H1 (cell line): ENCODE results near the gene POLR2C. TPM values are rescaled to one million over a fixed set of nuclear protein-coding genes. Genes with fewer than 3 reads are reported as not detected.

Source experiments
- GTF2F1 ChIP-seq: IDR thresholded peaks from 2 replicates; pipeline ENCODE4 v1.6.1; 2012; ENCODE audit warnings: low read depth, low read length, improper control_type of control experiment, borderline replicate concordance
- polyA plus RNA-seq, 7 experiments: library from polyadenylated mRNA; depleted of rRNA in 3 of 7; stranded (reverse) in 5 of 7; unstranded in 2 of 7; fragments of >200 nt in 5 of 7; fragments of 200-250 nt in 2 of 7; gene quantifications; 1 replicate in 5 of 7; 2 replicates in 1 of 7; 4 replicates in 1 of 7; pipeline versions ENCODE4 v1.2.1 to v1.2.3, GENCODE V29; 2011 to 2013; ENCODE audit warnings: missing spikeins in 2 of 7, mixed read lengths in 2 of 7
- total RNA-seq: library from RNA; stranded (reverse); fragmentation: NEBNext Ultra II Directional; extraction: Animal tissue kit (Norgen Biotek cat#: 25700); gene quantifications from 2 replicates; pipeline ENCODE4 v1.2.1, GENCODE V29; 2021
- TF ChIP-seq, protein P1 (sequence below): IDR thresholded peaks from 2 replicates; pipeline ENCODE4 v1.6.1; 2011; ENCODE audit warnings: low read length, improper control_type of control experiment

POLR2C gene
- total and polyA plus RNA-seq, 2 of the 8 experiments (the other 6 are each of a cell fraction or from before 2014, with no cell fraction given): 72.5 to 132 TPM

DNA sequence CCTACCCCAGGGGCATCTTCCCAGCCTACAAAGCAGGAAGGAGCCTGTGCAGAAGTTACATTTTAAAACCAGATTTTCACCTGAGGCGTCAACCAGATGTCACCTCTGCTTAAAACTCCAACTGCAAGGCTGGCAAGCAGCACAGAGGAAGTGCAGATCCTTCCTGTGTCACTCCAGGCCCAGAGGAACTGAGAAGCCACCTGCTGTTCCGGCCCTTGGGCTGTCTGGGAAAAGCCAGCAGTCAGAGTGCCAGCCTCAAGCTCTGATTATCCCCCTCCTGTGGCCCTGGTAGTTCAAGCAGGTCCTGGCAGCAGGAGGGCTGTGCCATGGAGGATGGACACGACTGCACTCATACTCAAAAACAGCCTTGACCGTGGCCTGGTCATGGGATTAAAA lies 10.2 kb downstream of the POLR2C start (continued):
- TF ChIP-seq, protein P1, sequence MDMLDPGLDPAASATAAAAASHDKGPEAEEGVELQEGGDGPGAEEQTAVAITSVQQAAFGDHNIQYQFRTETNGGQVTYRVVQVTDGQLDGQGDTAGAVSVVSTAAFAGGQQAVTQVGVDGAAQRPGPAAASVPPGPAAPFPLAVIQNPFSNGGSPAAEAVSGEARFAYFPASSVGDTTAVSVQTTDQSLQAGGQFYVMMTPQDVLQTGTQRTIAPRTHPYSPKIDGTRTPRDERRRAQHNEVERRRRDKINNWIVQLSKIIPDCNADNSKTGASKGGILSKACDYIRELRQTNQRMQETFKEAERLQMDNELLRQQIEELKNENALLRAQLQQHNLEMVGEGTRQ: no peak
- TF ChIP-seq GTF2F1: no peak
